Vagina (tissue), 2 donors: ENCODE results near the gene RHNO1.

Experiments
- CTCF ChIP-seq, 3 experiments: fragments of 450-650 bp in 2 of 3; fragments of 200-600 bp in 1 of 3; sonication (generic) in 1 of 3; IDR thresholded peaks; one replicate each; pipeline ENCODE4 v1.5.1; 2017 to 2019; ENCODE audit warnings: antibody characterized with exemption in 3 of 3, mild to moderate bottlenecking in 2 of 3, moderate library complexity in 2 of 3
- POLR2A ChIP-seq, 2 donors: fragments of 450-650 bp; IDR thresholded peaks; one replicate each; pipeline ENCODE4 v1.6.1; 2017; ENCODE audit warnings: antibody characterized with exemption in 2 of 2, mild to moderate bottlenecking in 2 of 2, moderate library complexity in 2 of 2
- POLR2AphosphoS5 ChIP-seq, 2 donors: sonication (generic); formaldehyde crosslinking; IDR thresholded peaks; one replicate each; pipeline ENCODE4 v1.9.0; 2017; ENCODE audit warnings: antibody characterized with exemption in 2 of 2, mild to moderate bottlenecking in 2 of 2, low read depth in 1 of 2; ENCODE audit not compliant: insufficient read depth in 1 of 2

GRCh38 chr12:2937500-2937899 is 60.5 kb downstream of the RHNO1 start:
- TF ChIP-seq CTCF (IDR thresholded peaks at IDR 0.05) (no peak), POLR2A (IDR thresholded peaks at IDR 0.05) (no peak), POLR2AphosphoS5 (IDR thresholded peaks at IDR 0.05; ENCODE audit: insufficient read depth in 1 of 2, low read depth in 1 of 2) (no peak)
